ENCODE measurements around the gene FRAS1.

DNA sequence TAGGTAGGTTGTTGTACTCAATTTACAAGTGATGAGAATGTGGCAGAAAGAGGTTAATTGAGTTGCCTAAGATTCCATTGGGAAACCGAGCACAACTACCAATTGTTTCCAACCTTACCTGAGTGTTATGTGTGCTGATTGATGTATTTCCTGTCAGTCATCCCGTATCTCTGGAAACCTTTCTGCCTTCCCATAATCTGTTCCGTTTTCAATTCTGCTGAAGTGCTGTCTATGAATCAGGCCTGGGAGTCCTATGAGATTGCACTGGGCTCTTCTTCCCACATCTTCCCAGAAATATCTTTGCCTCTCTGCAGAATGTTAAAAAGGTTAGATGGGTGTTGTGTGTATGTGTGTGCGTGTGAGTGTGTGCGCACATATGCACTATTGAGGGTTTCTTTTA is 264.9 kb downstream of the FRAS1 start:
- TF ChIP-seq, protein P1, sequence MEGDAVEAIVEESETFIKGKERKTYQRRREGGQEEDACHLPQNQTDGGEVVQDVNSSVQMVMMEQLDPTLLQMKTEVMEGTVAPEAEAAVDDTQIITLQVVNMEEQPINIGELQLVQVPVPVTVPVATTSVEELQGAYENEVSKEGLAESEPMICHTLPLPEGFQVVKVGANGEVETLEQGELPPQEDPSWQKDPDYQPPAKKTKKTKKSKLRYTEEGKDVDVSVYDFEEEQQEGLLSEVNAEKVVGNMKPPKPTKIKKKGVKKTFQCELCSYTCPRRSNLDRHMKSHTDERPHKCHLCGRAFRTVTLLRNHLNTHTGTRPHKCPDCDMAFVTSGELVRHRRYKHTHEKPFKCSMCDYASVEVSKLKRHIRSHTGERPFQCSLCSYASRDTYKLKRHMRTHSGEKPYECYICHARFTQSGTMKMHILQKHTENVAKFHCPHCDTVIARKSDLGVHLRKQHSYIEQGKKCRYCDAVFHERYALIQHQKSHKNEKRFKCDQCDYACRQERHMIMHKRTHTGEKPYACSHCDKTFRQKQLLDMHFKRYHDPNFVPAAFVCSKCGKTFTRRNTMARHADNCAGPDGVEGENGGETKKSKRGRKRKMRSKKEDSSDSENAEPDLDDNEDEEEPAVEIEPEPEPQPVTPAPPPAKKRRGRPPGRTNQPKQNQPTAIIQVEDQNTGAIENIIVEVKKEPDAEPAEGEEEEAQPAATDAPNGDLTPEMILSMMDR (IDR thresholded peaks at IDR 0.05) = no peak
- no peak for TF ChIP-seq POLR2AphosphoS5 (IDR thresholded peaks at IDR 0.05)
